Measurements from ENCODE around the gene SIGMAR1.

GRCh38 chr9:34627716-34628655, 9.6 kb downstream of the SIGMAR1 start:
- TF ChIP-seq POLR2AphosphoS5 (IDR thresholded peaks at IDR 0.05; ENCODE audit: low read depth, low read length) (no peak), POLR2A (IDR thresholded peaks at IDR 0.05; ENCODE audit: low read depth, low read length) (no peak)
